A673 (cell line): Measurements from ENCODE around the gene OXSR1. TPM values are rescaled to one million over a fixed set of nuclear protein-coding genes. Genes with fewer than 3 reads are reported as not detected.

ENCODE experiments used
- BruUV-seq: library from RNA; stranded (reverse); fragments of 400-500 nt; replicated peaks from 2 replicates; lab custom pipeline; 2021; lab: Mats Ljungman, UMichigan
- CTCF ChIA-PET: fragments of 300-600 bp; sonication (Branson Sonifier 250); formaldehyde crosslinking; loops from one replicate; lab custom pipeline; 2022; ENCODE audit warnings: antibody characterized with exemption; lab: Charles Lee
- POLR2A ChIA-PET: fragments of 300-600 bp; sonication (Branson Sonifier 250); formaldehyde crosslinking; loops from one replicate; lab custom pipeline; 2022; ENCODE audit warnings: antibody characterized with exemption; ENCODE audit not compliant: low non-redundant PET; lab: Charles Lee
- DNase-seq: peaks from one replicate; pipeline ENCODE4 v3.0.0-alpha.2; 2015; ENCODE audit warnings: low spot score
- H3K27ac ChIP-seq: fragments of 200-600 bp; sonication (generic); 2 replicates; pipeline ENCODE4 v1.5.1; 2016; ENCODE audit warnings: mixed run types, low read depth, mild to moderate bottlenecking, mixed read lengths, antibody characterized with exemption, low read length; ENCODE audit not compliant: poor library complexity, severe bottlenecking
- H3K27me3 ChIP-seq: fragments of 200-600 bp; sonication (generic); replicated peaks from 2 replicates; pipeline ENCODE4 v1.6.1; 2017; ENCODE audit warnings: mixed run types, low read depth, mild to moderate bottlenecking, mixed read lengths, antibody characterized with exemption, low read length; ENCODE audit not compliant: insufficient read depth, poor library complexity
- H3K36me3 ChIP-seq: fragments of 200-600 bp; sonication (generic); 2 replicates; pipeline ENCODE4 v1.6.1; 2016; ENCODE audit warnings: mixed run types, mild to moderate bottlenecking, mixed read lengths, antibody characterized with exemption, low read length; ENCODE audit not compliant: insufficient read depth, poor library complexity, severe bottlenecking
- H3K4me1 ChIP-seq: fragments of 200-600 bp; sonication (generic); 2 replicates; pipeline ENCODE4 v1.6.1; 2017; ENCODE audit warnings: mixed run types, mild to moderate bottlenecking, mixed read lengths, antibody characterized with exemption, low read length; ENCODE audit not compliant: insufficient read depth, poor library complexity, severe bottlenecking
- H3K4me3 ChIP-seq: fragments of 200-600 bp; sonication (generic); 2 replicates; pipeline ENCODE4 v1.5.1; 2016; ENCODE audit warnings: low read depth, mixed run types, mild to moderate bottlenecking, mixed read lengths, low read length; ENCODE audit not compliant: poor library complexity, severe bottlenecking
- H3K9me3 ChIP-seq: fragments of 200-600 bp; sonication (generic); 2 replicates; pipeline ENCODE4 v1.6.1; 2016; ENCODE audit warnings: mixed run types, low read depth, mild to moderate bottlenecking, mixed read lengths, antibody characterized with exemption, low read length; ENCODE audit not compliant: poor library complexity, severe bottlenecking
- CTCF ChIP-seq: fragments of 300-800, 200-600 bp; sonication (generic); conservative IDR thresholded peaks from 2 replicates; pipeline ENCODE4 v1.5.1; 2017; ENCODE audit warnings: low read depth, mild to moderate bottlenecking, antibody characterized with exemption, low read length, moderate library complexity, mixed read lengths
- EZH2 ChIP-seq: fragments of 200-600 bp; sonication (generic); IDR thresholded peaks from 2 replicates; pipeline ENCODE4 v1.6.1; 2017; ENCODE audit warnings: borderline replicate concordance, low read depth, mild to moderate bottlenecking, mixed read lengths, antibody characterized with exemption, low read length; ENCODE audit not compliant: poor library complexity, severe bottlenecking
- intact Hi-C: fragments of 100-400 bp; cut with micrococcal nuclease; formaldehyde crosslinking; loops from one replicate; pipeline ENCODE4 v1.10.0; 2022; ENCODE audit not compliant: unreplicated experiment
- total RNA-seq: library from RNA; stranded (reverse); gene quantifications from 2 replicates; pipeline ENCODE4 v1.2.3, GENCODE V29; 2021

Gene OXSR1
- total RNA-seq, 1 experiment from 2014 or later = 30.9 TPM

DNA sequence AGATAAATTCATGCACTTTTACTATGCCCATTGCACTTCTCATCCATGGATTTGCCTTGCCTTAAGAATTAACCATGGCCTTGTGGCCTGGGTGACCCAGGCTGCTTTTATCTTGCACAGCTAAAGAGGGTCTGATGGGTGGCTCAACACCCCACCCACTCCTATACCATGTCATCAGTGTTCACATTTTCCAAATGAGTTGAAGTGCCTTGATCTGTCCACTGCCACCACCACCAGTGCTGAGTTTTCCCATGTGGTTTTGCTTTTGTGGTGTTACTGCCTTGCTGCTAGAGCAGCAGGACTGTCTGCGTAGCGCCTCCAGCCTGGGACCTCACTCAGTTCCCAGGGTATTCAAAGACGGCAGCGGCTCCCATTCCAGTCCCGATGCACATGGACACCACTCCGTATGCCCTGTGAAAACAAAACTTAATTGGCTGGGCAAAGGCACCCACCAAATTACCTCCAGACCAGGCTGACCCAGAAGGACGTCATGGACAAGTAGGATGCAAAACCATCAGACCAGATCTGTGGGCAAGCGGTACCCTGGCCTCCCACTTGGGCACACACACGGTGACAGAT, 42.5 kb upstream of the OXSR1 start:
- no peak overlapping the region for H3K4me3 ChIP-seq
- ChIA-PET POLR2A (no interaction called here), CTCF (no interaction called here)
- no peaks in the 10 kb centered on the region for H3K27me3 ChIP-seq
- H3K9me3 ChIP-seq = no peaks in the 10 kb centered on the region
- H3K27ac ChIP-seq = no peak overlapping the region
- DNase-seq = no peak
- BruUV-seq = no TSS peak
- no peak for TF ChIP-seq EZH2
- TF ChIP-seq CTCF = no peak
- no peaks in the 10 kb centered on the region for H3K4me1 ChIP-seq
- intact Hi-C loops = no loop called here
- H3K36me3 ChIP-seq = peaks cover 5% of the 10 kb centered on the region

DNA sequence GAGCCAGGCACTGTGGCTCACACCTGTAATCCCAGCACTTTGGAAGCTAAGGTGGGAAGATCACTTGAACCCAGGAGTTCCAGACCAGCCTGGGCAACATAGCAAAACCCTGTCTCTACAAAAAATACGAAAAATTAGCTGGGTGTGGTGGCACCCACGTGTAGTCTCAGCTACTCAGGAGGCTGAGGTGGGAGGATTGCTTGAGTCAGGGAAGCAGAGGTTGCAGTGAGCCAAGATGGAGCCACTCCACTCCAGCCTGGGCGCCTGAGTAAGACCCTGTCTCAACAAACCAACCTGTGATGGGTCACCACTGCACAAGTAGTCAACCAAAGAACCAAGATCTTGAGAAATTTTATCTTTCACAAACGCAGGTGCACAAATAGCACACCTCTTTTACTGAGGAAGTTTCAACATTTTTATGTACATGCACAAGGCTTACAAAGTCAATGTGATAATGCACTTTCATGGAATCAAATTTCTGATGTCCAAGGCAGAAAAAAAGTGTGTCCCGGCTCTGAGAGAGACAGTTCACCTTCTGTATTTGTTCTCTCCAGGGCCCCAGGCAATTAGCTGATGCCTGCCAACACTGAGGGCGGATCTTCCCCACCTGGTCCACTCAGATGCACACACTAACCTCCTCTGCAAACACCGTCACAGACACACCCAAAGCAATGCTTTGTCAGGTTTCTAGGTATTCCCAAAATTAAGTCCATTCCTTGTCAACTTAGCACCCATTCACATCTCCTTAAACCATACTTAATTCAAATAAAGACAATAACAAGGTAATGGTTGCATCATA, 40.8 kb upstream of the OXSR1 start:
- no TSS peak for BruUV-seq
- Histone ChIP-seq H3K27me3 (no peaks in the 10 kb centered on the region), H3K4me1 (no peaks in the 10 kb centered on the region), H3K27ac (no peak overlapping the region), H3K9me3 (no peaks in the 10 kb centered on the region), H3K36me3 (peaks cover 5% of the 10 kb centered on the region), H3K4me3 (no peak overlapping the region)
- DNase-seq = no peak
- ChIA-PET CTCF (no interaction called here), POLR2A (no interaction called here)
- intact Hi-C loops = no loop called here
- TF ChIP-seq CTCF (no peak), EZH2 (no peak)

DNA sequence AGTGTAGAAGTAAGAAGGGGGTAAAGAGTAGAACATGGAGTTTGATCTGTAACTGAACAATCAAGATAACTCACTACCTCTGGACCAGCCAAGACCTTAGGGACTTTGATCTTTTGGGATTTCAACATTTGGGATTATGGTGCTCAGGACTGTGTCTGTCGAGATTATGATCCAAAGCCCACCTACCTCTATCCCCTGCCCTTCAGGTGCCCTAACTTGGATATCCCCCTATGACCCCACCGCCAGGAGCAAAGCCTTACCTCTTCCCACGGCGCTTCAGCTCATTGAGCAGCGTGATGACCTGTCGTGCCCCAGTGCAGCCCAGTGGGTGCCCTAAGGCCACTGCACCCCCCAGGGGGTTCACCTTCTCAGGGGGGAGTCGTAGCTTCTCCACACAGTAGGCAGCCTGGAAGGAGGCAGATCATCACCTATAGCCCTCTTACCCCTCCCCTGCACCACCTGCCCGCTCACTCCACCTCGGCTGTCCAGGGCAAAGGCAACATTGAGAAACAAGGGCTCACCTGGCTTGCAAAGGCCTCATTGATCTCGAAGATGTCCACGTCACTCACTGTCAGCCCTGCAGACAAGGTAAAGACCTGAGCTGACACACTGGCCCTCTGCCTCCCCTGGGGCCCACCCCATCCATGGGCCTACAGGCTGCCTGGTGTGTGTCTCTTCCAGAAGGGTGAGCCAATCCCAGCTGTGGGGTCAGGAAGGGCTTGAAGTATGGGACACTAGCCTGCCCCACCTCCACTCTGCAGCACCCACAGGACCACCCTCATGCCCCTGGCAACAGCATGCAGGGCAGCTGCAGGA, 39.8 kb upstream of the OXSR1 start:
- TF ChIP-seq EZH2 (no peak), CTCF (no peak)
- ChIA-PET POLR2A (no interaction called here), CTCF (no interaction called here)
- Histone ChIP-seq H3K27me3 (no peaks in the 10 kb centered on the region), H3K27ac (no peak overlapping the region), H3K4me1 (no peaks in the 10 kb centered on the region), H3K4me3 (no peak overlapping the region), H3K36me3 (peaks cover 5% of the 10 kb centered on the region), H3K9me3 (no peaks in the 10 kb centered on the region)
- DNase-seq = no peak
- intact Hi-C loops = no loop called here
- no TSS peak for BruUV-seq
